Neuronal stem cell (in vitro differentiated cells): ENCODE data around the gene STPG2.

Experiments used
- DNase-seq: peaks from one replicate; pipeline ENCODE4 v3.0.0-alpha.2; 2013; ENCODE audit warnings: low spot score
- H2AFZ ChIP-seq: one replicate; pipeline ENCODE4 v1.6.1; 2013; ENCODE audit warnings: mild to moderate bottlenecking, low read length, inconsistent platforms
- H2AK5ac ChIP-seq: 2 replicates; pipeline ENCODE4 v1.6.1; 2013; ENCODE audit warnings: low read depth, mild to moderate bottlenecking, inconsistent platforms, low read length, moderate library complexity, mixed read lengths
- H2BK120ac ChIP-seq: 2 replicates; pipeline ENCODE4 v1.6.1; 2013; ENCODE audit warnings: low read depth, mild to moderate bottlenecking, inconsistent platforms, low read length, moderate library complexity, mixed read lengths
- H2BK12ac ChIP-seq: one replicate; pipeline ENCODE4 v1.6.1; 2013; ENCODE audit warnings: low read length, inconsistent platforms
- H2BK15ac ChIP-seq: 2 replicates; pipeline ENCODE4 v1.6.1; 2013; ENCODE audit warnings: mild to moderate bottlenecking, low read length, inconsistent platforms, mixed read lengths
- H2BK5ac ChIP-seq: one replicate; pipeline ENCODE4 v1.6.1; 2013; ENCODE audit warnings: inconsistent platforms, mild to moderate bottlenecking, low read length, moderate library complexity
- H3K14ac ChIP-seq: one replicate; pipeline ENCODE4 v1.6.1; 2013; ENCODE audit warnings: low read length, inconsistent platforms
- H3K18ac ChIP-seq: 2 replicates; pipeline ENCODE4 v1.6.1; 2013; ENCODE audit warnings: low read length, inconsistent platforms
- H3K23ac ChIP-seq: 2 replicates; pipeline ENCODE4 v1.6.1; 2013; ENCODE audit warnings: low read depth, mild to moderate bottlenecking, mixed read lengths, low read length, inconsistent platforms; ENCODE audit not compliant: poor library complexity
- H3K27ac ChIP-seq: replicated peaks from 3 replicates; pipeline ENCODE4 v1.5.1; 2013; ENCODE audit warnings: low read length, inconsistent platforms
- H3K27me3 ChIP-seq, 3 experiments: 2 replicates each; pipeline ENCODE4 v1.6.1; 2013; ENCODE audit warnings: low read length in 3 of 3, mild to moderate bottlenecking in 2 of 3, inconsistent platforms in 1 of 3, low read depth in 1 of 3, mixed read lengths in 1 of 3, moderate library complexity in 1 of 3; ENCODE audit not compliant: control insufficient read depth in 3 of 3, insufficient read depth in 3 of 3
- H3K36me3 ChIP-seq, 2 donors: replicated peaks in 1 of 2; 2 replicates each; pipeline ENCODE4 v1.6.1; 2013; ENCODE audit warnings: low read length in 2 of 2; ENCODE audit not compliant: control insufficient read depth in 2 of 2, insufficient read depth in 2 of 2
- H3K4ac ChIP-seq: 2 replicates; pipeline ENCODE4 v1.6.1; 2013; ENCODE audit warnings: inconsistent platforms, mild to moderate bottlenecking, low read length, moderate library complexity
- H3K4me1 ChIP-seq, 2 donors: 1 replicate in 1 of 2; 2 replicates in 1 of 2; pipeline ENCODE4 v1.6.1; 2013; ENCODE audit warnings: low read length in 2 of 2, low read depth in 1 of 2; ENCODE audit not compliant: control insufficient read depth in 2 of 2, insufficient read depth in 1 of 2
- H3K4me2 ChIP-seq: one replicate; pipeline ENCODE4 v1.6.1; 2013; ENCODE audit warnings: mild to moderate bottlenecking, low read length, inconsistent platforms; ENCODE audit not compliant: insufficient read depth, poor library complexity, severe bottlenecking
- H3K4me3 ChIP-seq, 2 donors: 2 replicates each; pipeline ENCODE4 v1.5.1; 2013; ENCODE audit warnings: low read length in 2 of 2, mild to moderate bottlenecking in 2 of 2, inconsistent platforms in 1 of 2, moderate library complexity in 1 of 2
- H3K79me1 ChIP-seq: one replicate; pipeline ENCODE4 v1.6.1; 2013; ENCODE audit warnings: low read depth, mild to moderate bottlenecking, inconsistent platforms, low read length, moderate library complexity
- H3K9ac ChIP-seq: one replicate; pipeline ENCODE4 v1.6.1; 2013; ENCODE audit warnings: mild to moderate bottlenecking, low read depth, low read length, inconsistent platforms; ENCODE audit not compliant: poor library complexity
- H3K9me3 ChIP-seq, 2 donors: replicated peaks in 1 of 2; 2 replicates each; pipeline versions ENCODE3 to v1.6.1; 2013; ENCODE audit warnings: low read length in 2 of 2, mild to moderate bottlenecking in 2 of 2, inconsistent platforms in 1 of 2, low read depth in 1 of 2, mixed read lengths in 1 of 2, moderate library complexity in 1 of 2; ENCODE audit not compliant: control insufficient read depth in 2 of 2, insufficient read depth in 1 of 2
- H4K8ac ChIP-seq: one replicate; pipeline ENCODE4 v1.6.1; 2013; ENCODE audit warnings: low read depth, mild to moderate bottlenecking, inconsistent platforms, low read length, moderate library complexity
- H4K91ac ChIP-seq: one replicate; pipeline ENCODE4 v1.6.1; 2013; ENCODE audit warnings: low read length, low read depth, mild to moderate bottlenecking, inconsistent platforms; ENCODE audit not compliant: poor library complexity
- WGBS, 2 donors: extraction: QIAGEN DNeasy Blood & Tissue Kit; methylation state at CpG; one replicate each; pipeline ENCODE4 v1.1.7; 2013; ENCODE audit warnings: missing lambda C conversion rate in 2 of 2, mixed read lengths in 1 of 2; ENCODE audit not compliant: insufficient read length in 2 of 2, insufficient replicate concordance in 1 of 2; ENCODE audit errors: extremely low coverage in 2 of 2; 5-methylcytosine and 5-hydroxymethylcytosine counted together

The STPG2 gene

DNA sequence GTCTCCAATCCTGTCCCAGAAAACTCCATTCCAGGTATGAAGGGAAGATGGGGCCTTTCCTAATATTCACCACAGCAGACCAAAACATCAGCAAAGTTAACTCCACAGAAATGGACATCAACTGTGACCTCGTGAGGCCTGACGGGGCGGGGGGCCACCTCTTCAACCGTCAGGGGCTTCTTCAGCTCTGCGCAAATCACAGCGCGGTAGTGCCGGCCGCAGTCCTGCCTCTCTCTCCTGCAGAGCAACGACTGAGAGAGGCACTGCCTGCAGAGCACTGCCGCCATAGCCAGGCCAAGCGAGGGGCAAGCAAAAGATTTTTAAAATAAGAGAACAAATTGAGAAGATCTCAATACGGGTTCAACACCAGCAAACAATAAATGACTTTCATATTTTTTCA is 226.2 kb downstream of the STPG2 start:
- no peak overlapping the region for H3K4ac ChIP-seq
- H3K27ac ChIP-seq = no peak overlapping the region
- H2AK5ac ChIP-seq = no peak overlapping the region
- H4K8ac ChIP-seq = no peak overlapping the region
- no peaks in the 10 kb centered on the region for H3K79me1 ChIP-seq
- H3K14ac ChIP-seq = no peak overlapping the region
- no peak overlapping the region for H3K18ac ChIP-seq
- H2AFZ ChIP-seq = no peak overlapping the region
- H3K27me3 ChIP-seq = no peaks in the 10 kb centered on the region
- no peaks in the 10 kb centered on the region for H3K4me1 ChIP-seq
- no peak overlapping the region for H2BK15ac ChIP-seq
- no peak overlapping the region for H3K23ac ChIP-seq
- H2BK120ac ChIP-seq = no peak overlapping the region
- no peak overlapping the region for H4K91ac ChIP-seq
- no peak overlapping the region for H2BK5ac ChIP-seq
- H2BK12ac ChIP-seq = no peak overlapping the region
- no peak overlapping the region for H3K4me3 ChIP-seq
- no peak overlapping the region for H3K4me2 ChIP-seq
- no peak overlapping the region for H3K9ac ChIP-seq
- no peaks in the 10 kb centered on the region for H3K36me3 ChIP-seq
- WGBS, 2 donors = no CpG with 5 or more reads among the region's 13 CpGs
- no peaks in the 10 kb centered on the region for H3K9me3 ChIP-seq
- no peak for DNase-seq

DNA sequence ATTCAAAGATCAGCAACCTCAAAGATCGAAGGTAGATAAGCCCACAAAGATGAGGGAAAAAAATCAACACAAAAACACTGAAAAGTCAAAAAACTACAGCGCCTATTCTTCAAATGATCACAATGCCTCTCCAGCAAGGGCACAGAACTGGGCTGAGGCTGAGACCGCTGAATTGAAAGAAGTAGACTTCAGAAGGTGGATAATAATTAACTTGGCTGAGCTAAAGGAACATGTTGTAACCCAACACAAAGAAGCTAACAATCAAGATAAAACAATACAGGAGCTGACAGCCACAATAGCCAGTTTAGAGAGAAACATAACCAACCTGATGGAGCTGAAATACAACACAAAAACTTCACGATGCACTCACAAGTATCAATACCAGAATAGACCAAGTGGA is 231.1 kb downstream of the STPG2 start:
- WGBS, 2 donors = no CpG with 5 or more reads among the region's 4 CpGs

DNA sequence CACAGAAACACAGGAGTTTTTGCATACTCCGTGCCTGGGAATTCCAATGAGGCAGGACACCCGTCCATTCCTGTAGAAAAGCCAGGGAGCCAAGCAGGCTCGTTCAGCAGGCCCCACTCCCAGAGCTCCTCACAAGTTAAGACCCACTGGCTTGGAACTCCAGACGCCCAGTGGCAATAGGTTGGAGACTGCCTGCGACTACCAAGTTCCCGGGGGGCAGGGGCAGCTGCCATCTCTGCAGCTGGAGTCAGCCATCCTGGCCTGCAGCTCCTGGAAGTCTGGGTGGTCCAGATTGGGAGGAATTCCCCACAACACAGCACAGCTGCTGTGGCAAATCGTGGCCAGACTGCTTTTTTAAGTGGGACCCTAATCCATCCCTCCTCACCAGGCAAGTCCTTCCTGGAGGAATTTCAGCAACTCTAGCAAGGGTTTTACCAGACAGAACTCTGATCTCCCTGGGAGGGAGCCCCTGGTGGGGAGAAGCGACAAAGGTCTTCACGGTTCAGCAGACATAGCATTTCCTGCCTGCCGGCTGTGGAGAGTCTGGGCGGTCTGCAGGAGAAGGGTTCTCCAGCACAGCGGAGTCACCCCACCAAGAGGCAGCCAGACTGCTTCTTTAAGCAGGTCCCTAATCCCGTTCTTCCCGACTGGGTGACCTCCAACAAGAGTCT is 231.9 kb downstream of the STPG2 start:
- Histone ChIP-seq H2AK5ac (no peak overlapping the region), H3K23ac (no peak overlapping the region), H3K9ac (no peak overlapping the region), H3K4me3 (no peak overlapping the region), H3K4ac (no peak overlapping the region), H2BK15ac (no peak overlapping the region), H3K27ac (no peak overlapping the region), H3K18ac (peak overlapping the region; percentile 18), H3K9me3 (no peaks in the 10 kb centered on the region), H2BK120ac (no peak overlapping the region), H3K4me2 (no peak overlapping the region), H3K27me3 (no peaks in the 10 kb centered on the region), H4K8ac (peak overlapping the region; percentile 48), H2BK12ac (no peak overlapping the region), H3K4me1 (peaks cover 0 to 6% of the 10 kb centered on the region in 2 donors), H3K79me1 (no peaks in the 10 kb centered on the region), H4K91ac (no peak overlapping the region), H3K36me3 (no peaks in the 10 kb centered on the region), H3K14ac (no peak overlapping the region), H2AFZ (peak overlapping the region; percentile 33), H2BK5ac (no peak overlapping the region)
- WGBS, 2 donors = no CpG with 5 or more reads among the region's 14 CpGs
- peak; percentile 3 for DNase-seq

More for the DNA sequence above, 231.1 kb downstream of the STPG2 start:
- no peaks in the 10 kb centered on the region for H3K9me3 ChIP-seq
- no peak overlapping the region for H3K4me2 ChIP-seq
- no peak overlapping the region for H3K4me3 ChIP-seq
- H2BK5ac ChIP-seq = no peak overlapping the region
- H3K4me1 ChIP-seq = peaks cover 0 to 6% of the 10 kb centered on the region in 2 donors
- H4K91ac ChIP-seq = no peak overlapping the region
- H3K4ac ChIP-seq = no peak overlapping the region
- no peak overlapping the region for H2BK12ac ChIP-seq
- DNase-seq = no peak
- H3K9ac ChIP-seq = no peak overlapping the region
- H3K27ac ChIP-seq = no peak overlapping the region
- no peaks in the 10 kb centered on the region for H3K36me3 ChIP-seq
- H3K23ac ChIP-seq = no peak overlapping the region
- no peak overlapping the region for H2BK120ac ChIP-seq
- H2AK5ac ChIP-seq = no peak overlapping the region
- no peak overlapping the region for H2AFZ ChIP-seq
- H3K79me1 ChIP-seq = no peaks in the 10 kb centered on the region
- no peak overlapping the region for H4K8ac ChIP-seq
- no peak overlapping the region for H2BK15ac ChIP-seq
- H3K18ac ChIP-seq = no peak overlapping the region
- H3K27me3 ChIP-seq = no peaks in the 10 kb centered on the region
- no peak overlapping the region for H3K14ac ChIP-seq

DNA sequence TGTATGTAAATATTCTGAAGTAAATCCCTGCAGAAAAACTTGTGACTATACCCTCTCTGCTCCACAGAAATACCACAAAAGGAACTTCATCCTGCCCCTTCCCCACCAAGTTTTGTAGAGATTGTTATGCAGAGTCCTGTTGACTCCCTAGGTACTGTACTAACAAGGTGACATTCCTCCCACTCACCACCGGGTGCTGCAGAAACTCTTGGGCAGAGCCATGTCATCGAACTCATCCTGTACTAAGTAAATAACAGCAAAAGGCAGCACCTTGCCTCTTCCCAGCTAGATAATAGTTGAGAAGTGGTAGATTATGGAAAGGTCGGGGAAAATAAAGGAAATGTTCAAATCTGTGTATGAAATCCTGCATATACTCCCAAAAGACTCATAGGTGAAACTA is 233.3 kb downstream of the STPG2 start:
- Histone ChIP-seq H3K23ac (no peak overlapping the region), H3K4me3 (no peak overlapping the region), H2BK15ac (no peak overlapping the region), H3K36me3 (no peaks in the 10 kb centered on the region), H3K4me1 (peaks cover 0 to 6% of the 10 kb centered on the region in 2 donors), H2BK5ac (no peak overlapping the region), H3K27me3 (no peaks in the 10 kb centered on the region), H3K27ac (no peak overlapping the region), H3K79me1 (no peaks in the 10 kb centered on the region), H3K4ac (no peak overlapping the region), H3K18ac (no peak overlapping the region), H3K9ac (no peak overlapping the region), H2BK120ac (no peak overlapping the region), H3K9me3 (no peaks in the 10 kb centered on the region), H2BK12ac (no peak overlapping the region), H3K14ac (no peak overlapping the region), H3K4me2 (no peak overlapping the region), H2AFZ (no peak overlapping the region), H4K91ac (no peak overlapping the region), H4K8ac (no peak overlapping the region), H2AK5ac (no peak overlapping the region)
- no peak for DNase-seq
- no CpG with 5 or more reads among the region's 3 CpGs for WGBS, 2 donors
